Measurements from ENCODE around the gene KRT32. TPM values are rescaled to one million over a fixed set of nuclear protein-coding genes. Genes with fewer than 3 reads are reported as not detected.

KRT32 gene
- polyA plus RNA-seq, 3 donors from 2014 or later = not detected

DNA sequence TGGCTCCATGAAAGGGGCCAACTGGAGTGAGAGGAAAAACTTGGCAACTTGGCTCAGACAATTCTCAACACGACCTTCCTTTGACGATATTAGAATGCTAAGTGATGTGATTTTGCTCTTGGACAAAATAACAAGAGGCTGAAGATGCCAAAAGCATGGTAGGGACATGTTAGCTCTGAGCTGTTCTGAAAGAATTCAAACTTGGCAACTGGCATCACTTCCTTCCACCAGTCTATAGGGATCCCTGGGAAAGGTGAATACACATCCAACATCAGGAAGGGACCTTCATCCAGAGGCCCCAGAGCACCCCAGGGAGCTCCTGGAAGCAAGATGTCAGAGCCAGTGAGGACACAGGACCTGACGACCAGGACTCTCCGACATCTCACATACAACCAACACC lies 47.1 kb downstream of the KRT32 start:
- H3K9me3 Mint-ChIP-seq = no peaks in the 10 kb centered on the region
- no peak overlapping the region for H3K27ac Mint-ChIP-seq
- H3K27me3 Mint-ChIP-seq (ENCODE audit: low read depth in 3 of 3) = peaks cover 5 to 7% (median 6%) of the 10 kb centered on the region in 3 donors
- H3K4me1 Mint-ChIP-seq = peaks cover 0 to 6% of the 10 kb centered on the region in 2 donors
- no peaks in the 10 kb centered on the region for H3K36me3 Mint-ChIP-seq
- DNase-seq = no peak
- no peak overlapping the region for H3K4me3 Mint-ChIP-seq

DNA sequence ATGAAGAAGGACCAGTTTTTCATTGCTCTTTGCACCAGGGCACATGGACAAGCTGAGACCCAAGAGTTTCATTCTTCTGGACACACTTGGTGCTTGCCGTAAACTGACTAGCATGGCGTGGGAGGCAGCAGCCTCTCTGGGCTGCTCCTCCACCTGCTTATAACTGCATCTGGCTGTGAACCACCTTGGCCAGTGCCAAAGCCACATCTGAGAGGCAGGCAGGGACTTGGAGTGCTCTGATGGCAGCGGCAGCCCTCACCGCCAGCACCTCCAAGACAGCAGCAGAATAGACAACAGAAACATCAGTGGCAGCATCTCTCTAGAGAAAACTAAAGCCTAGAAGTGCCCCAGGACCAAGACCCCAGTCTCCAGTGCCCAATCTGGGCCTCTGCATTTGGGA lies 47.5 kb downstream of the KRT32 start:
- peak; percentile 34 to 49 (median 36) for DNase-seq
- Mint-ChIP-seq H3K4me3 (peak overlapping the region in 1 of 5 donors; percentile 34), H3K27ac (no peak overlapping the region), H3K4me1 (peaks cover 0 to 6% of the 10 kb centered on the region in 2 donors), H3K9me3 (no peaks in the 10 kb centered on the region), H3K27me3 (ENCODE audit: low read depth in 3 of 3) (peaks cover 4 to 6% (median 5%) of the 10 kb centered on the region in 3 donors), H3K36me3 (no peaks in the 10 kb centered on the region)

DNA sequence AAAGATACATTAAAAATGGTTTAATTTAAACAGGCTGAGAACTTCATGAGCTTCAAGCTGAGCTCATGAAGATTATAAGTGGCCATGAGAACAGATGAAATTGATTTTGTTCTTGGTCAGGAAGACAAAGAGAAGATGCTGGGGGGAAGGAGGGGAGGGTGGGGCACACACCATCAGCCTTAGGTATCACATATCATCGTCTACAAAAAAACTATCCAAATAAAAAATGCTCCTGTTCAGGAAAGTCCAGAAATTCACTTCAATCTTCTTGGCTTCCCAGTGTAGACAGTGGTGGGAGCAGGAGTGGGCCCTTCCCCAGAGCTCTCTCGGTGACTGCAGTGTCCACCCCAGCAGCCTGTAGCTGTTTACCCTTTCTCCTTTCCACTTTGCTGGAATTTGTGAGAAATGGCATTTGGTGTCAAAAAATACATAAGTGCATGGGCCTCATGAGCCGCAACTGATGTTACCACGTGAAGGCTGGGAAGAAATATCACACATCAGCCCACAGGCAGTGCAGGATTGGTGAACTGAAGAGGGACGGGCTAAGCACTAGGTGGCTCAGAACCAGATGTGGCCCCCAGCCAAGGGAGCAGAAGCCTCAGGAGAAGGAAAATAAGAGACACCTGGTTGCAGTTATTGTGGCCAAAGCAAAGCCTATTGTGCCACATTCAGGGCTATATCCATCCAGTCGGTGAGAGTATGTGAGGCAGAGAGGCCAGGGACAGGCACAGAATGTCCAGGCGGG lies 48.9 kb downstream of the KRT32 start:
- no peak overlapping the region for H3K4me3 Mint-ChIP-seq

DNA sequence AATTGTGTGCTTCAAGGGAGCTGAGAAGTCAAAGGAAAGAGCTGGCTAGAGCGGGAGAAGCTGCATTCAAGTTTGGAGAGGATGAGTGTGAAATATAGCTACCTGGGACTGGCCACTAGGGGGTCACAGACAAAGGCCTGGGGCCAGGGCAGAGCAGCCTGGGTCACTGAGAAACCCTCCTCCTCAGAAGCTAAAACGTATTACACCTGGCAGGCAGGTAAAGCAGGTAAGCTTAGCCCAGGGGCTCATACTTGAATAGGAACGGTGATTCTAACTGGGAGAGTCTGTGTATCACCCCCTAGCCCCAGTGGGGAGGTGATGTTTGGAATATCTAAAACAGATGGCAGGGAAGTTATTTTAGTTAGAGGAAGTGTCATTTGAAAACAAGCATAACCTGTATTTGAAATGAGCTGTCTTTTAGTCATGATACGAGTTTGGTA lies 49.6 kb downstream of the KRT32 start:
- DNase-seq = no peak
- peaks cover 5 to 11% (median 6%) of the 10 kb centered on the region in 3 donors for H3K27me3 Mint-ChIP-seq (ENCODE audit: low read depth in 3 of 3)
- H3K36me3 Mint-ChIP-seq = no peaks in the 10 kb centered on the region
- no peak overlapping the region for H3K27ac Mint-ChIP-seq
- H3K9me3 Mint-ChIP-seq = no peaks in the 10 kb centered on the region
- H3K4me1 Mint-ChIP-seq = peaks cover 0 to 6% of the 10 kb centered on the region in 2 donors
- H3K4me3 Mint-ChIP-seq = no peak overlapping the region

More for the DNA sequence above, 48.9 kb downstream of the KRT32 start:
- peaks cover 0 to 6% of the 10 kb centered on the region in 2 donors for H3K4me1 Mint-ChIP-seq
- H3K27me3 Mint-ChIP-seq (ENCODE audit: low read depth in 3 of 3) = peaks cover 5 to 7% (median 6%) of the 10 kb centered on the region in 3 donors
- H3K27ac Mint-ChIP-seq = no peak overlapping the region
- H3K36me3 Mint-ChIP-seq = no peaks in the 10 kb centered on the region
- no peak for DNase-seq
- no peaks in the 10 kb centered on the region for H3K9me3 Mint-ChIP-seq

DNA sequence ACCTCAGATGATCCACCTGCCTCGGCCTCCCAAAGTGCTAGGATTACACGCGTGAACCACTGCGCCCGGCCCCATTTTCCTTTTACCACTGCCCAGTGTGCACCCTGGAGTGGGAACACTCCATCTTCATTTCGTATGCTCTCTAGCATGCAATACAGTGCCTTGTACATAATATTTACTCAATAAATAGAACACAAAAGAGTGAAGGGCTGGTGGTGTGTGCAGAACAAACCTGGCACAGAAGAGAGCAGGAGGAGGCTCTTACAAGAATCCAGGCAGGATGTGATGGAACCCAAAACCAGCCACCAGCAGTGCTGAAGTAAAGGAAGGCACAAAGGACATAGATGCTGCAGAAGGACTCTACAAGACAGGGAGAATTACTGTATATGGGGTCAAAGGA lies 50.1 kb downstream of the KRT32 start:
- H3K4me3 Mint-ChIP-seq = no peak overlapping the region
- H3K27ac Mint-ChIP-seq = peak overlapping the region in 1 of 6 donors; percentile 18
- H3K9me3 Mint-ChIP-seq = no peaks in the 10 kb centered on the region
- H3K36me3 Mint-ChIP-seq = no peaks in the 10 kb centered on the region
- no peak for DNase-seq
- H3K4me1 Mint-ChIP-seq = peaks cover 0 to 6% of the 10 kb centered on the region in 2 donors
- peaks cover 7 to 11% (median 8%) of the 10 kb centered on the region in 3 donors for H3K27me3 Mint-ChIP-seq (ENCODE audit: low read depth in 3 of 3)

DNA sequence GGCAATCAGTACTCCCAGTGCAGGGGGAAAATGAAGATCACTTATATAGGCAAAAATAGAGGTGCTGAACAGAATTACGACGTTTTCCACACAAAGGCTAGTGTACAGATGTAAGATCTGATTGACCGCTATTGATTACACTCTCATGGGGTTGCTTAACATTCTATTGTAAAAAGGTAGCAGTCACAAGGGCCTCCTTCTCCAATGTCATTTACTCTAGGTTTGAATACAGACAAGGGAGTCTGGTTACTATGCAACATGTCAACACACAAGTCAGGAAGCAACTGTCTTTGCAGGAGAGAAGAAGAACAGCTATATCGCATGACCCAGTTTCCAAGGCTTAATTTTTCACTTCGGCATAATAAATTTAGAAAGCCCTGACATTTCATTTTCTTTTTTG lies 50.7 kb downstream of the KRT32 start:
- Mint-ChIP-seq H3K9me3 (no peaks in the 10 kb centered on the region), H3K27me3 (ENCODE audit: low read depth in 3 of 3) (peaks cover 5 to 11% (median 5%) of the 10 kb centered on the region in 3 donors), H3K4me3 (no peak overlapping the region), H3K36me3 (no peaks in the 10 kb centered on the region), H3K4me1 (peaks cover 0 to 6% of the 10 kb centered on the region in 2 donors), H3K27ac (no peak overlapping the region)
- no peak for DNase-seq

DNA sequence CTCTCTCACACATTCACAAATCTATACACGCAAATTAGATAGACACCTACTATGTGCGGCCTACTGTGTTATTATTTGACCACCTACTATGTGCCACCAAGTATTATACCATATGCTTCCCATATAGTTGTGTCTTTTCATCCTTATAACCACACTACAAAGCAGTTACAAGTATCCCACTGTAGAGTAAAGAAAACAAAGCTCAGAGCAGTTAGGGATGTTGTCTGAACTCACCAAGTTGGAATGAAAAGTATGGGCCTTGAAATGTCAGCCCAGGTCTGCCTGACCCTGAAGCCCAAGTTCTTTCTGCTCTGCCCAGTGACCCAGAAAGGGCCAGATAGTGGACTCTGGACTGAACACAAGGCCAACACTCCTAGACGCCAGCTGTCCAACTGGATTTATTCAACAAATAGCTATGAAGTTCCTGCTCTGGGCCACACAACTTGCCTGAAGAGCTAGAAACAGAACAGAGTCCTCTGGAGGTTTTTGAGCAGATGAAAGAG lies 51.3 kb downstream of the KRT32 start:
- Mint-ChIP-seq H3K27me3 (ENCODE audit: low read depth in 3 of 3) (peaks cover 4 to 11% (median 4%) of the 10 kb centered on the region in 3 donors), H3K4me1 (peaks cover 0 to 6% of the 10 kb centered on the region in 2 donors), H3K36me3 (no peaks in the 10 kb centered on the region), H3K4me3 (no peak overlapping the region), H3K9me3 (no peaks in the 10 kb centered on the region), H3K27ac (no peak overlapping the region)
- DNase-seq = no peak

DNA sequence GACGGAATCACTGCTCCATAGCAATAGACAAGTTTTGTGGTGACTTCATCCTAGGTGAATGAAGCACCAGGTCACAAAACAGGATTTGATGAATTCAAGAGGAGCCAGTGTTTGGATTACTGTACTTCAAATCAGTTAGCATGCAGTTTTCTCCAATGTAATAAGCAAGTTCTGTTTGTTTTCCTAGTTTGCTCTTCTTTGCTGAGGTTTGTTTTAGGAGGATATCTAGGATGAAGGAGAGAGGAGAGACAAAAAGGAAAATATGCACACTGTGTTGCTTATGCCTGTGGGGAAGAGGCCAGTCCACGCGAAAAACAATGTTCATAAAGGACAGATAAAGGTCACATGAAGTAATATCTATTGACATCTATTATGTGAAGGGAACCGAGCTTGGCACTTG lies 51.8 kb downstream of the KRT32 start:
- Mint-ChIP-seq H3K4me3 (no peak overlapping the region), H3K27me3 (ENCODE audit: low read depth in 3 of 3) (peaks cover 4 to 11% (median 4%) of the 10 kb centered on the region in 3 donors), H3K27ac (no peak overlapping the region), H3K9me3 (no peaks in the 10 kb centered on the region), H3K4me1 (peaks cover 0 to 6% of the 10 kb centered on the region in 2 donors), H3K36me3 (no peaks in the 10 kb centered on the region)
- no peak for DNase-seq

DNA sequence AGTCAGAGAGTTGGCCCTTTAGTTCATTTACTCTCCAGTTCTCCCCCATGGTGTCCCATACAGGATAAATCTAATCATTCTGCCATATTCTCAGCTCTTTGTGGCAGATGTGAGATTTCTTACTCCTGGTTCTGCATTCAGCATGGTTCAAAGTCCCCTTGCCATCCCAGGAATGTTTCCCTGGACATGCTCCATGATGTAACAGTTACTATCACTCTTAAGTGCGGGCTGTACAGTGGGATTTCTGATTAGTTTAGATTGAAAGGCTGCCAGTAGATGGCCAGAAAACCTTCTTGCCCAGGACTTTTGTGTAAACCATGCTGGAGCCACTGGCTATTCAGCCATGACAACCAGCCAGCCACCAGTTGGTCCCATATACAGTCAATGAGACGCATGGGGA lies 53.2 kb downstream of the KRT32 start:
- Mint-ChIP-seq H3K27ac (no peak overlapping the region), H3K36me3 (no peaks in the 10 kb centered on the region), H3K27me3 (ENCODE audit: low read depth in 3 of 3) (peaks cover 4 to 10% (median 9%) of the 10 kb centered on the region in 3 donors), H3K4me1 (no peaks in the 10 kb centered on the region), H3K9me3 (no peaks in the 10 kb centered on the region), H3K4me3 (no peak overlapping the region)
- DNase-seq = no peak

DNA sequence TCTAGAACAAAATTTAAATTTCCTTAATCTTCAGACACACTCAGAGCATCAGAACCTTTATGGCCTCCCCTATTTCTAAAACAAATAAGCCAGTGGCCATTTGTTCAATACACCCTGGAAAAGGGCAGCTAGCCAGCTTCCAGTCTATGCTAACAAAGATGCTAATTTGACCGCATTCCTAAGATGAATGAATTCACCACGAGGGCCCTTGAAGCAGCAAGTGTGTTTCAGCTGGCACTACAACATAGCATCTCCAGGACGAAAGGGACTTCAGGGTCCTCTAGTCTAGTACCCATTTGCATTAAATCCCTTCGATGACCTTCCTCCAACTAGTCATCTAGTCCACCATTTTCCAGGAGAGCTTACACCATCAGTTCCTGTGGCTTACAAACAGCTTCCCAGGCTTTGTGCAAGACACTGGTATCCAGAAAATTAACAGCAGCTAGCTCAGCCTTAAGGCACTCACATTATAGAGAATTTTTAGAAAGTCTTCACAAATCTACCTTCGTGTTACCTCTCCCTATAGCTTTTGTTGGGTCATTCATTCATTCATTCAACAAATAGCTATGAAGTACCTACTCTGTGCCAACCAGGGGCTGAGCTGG lies 53.7 kb downstream of the KRT32 start:
- no peak for DNase-seq
- no peak overlapping the region for H3K4me3 Mint-ChIP-seq
- no peaks in the 10 kb centered on the region for H3K4me1 Mint-ChIP-seq
- no peaks in the 10 kb centered on the region for H3K36me3 Mint-ChIP-seq
- no peaks in the 10 kb centered on the region for H3K9me3 Mint-ChIP-seq
- H3K27ac Mint-ChIP-seq = no peak overlapping the region
- H3K27me3 Mint-ChIP-seq (ENCODE audit: low read depth in 3 of 3) = peaks cover 4 to 10% (median 6%) of the 10 kb centered on the region in 3 donors

DNA sequence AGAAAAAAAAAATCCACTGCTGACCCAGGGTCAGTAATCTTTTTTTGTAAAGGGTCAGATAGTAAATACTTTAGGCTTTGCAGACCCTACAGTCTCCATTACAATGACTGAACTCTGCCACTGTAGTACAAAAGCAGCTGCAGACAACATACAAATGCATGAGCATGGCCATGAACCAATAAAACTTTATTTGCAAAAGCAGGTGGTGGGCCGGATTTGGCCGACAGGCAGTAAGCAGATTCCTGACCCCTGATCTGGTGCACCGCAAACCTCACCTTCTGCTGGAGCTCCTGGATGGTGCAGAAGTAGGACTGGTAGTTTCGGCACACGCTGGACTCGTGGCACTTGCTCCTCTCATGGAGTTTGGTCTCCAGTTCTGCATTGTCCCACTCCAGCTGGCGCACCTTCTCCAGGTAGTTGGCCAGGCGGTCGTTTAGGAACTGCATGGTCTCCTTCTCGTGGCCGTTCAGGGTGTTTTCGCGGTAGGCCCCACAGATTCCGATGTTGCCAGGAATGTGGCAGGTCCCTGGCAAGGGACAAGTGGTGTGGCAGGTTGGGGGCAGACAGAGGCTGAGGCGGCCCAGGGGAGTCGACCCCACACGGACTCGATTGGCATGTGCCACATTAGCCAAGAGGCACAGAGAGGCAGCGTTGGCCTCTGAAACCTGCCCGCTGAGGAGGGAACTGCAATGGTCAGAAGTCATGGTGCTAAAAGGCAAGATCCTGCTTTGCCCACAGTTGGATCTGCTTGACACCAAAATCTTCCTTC lies 55.9 kb downstream of the KRT32 start:
- Mint-ChIP-seq H3K27me3 (ENCODE audit: low read depth in 3 of 3) (peaks cover 6 to 13% (median 7%) of the 10 kb centered on the region in 3 donors), H3K27ac (no peak overlapping the region), H3K4me1 (no peaks in the 10 kb centered on the region), H3K4me3 (no peak overlapping the region), H3K36me3 (no peaks in the 10 kb centered on the region), H3K9me3 (no peaks in the 10 kb centered on the region)
- no peak for DNase-seq
